GM18861 (cell line): Measurements from ENCODE around the gene THADA.
"Not testable (repeated sequence)": the region's sequence is repeated elsewhere in the genome, so short reads cannot be mapped to it uniquely, and the experiment has no call there.

Experiments
- ATAC-seq: cut with Tn5 transposase; IDR thresholded peaks from one replicate; pipeline ENCODE4 v1.9.1; 2021; ENCODE audit not compliant: unreplicated experiment

Gene THADA

GRCh38 chr2:43284967-43285366, 310.9 kb downstream of the THADA start:
- no peak for ATAC-seq

- ATAC-seq, result not testable (repeated sequence)
These were observed 311.5 kb downstream of the THADA start for GRCh38 chr2:43284347-43284746.

- no peak for ATAC-seq
These were observed 314.8 kb downstream of the THADA start for GRCh38 chr2:43280994-43281393.

GRCh38 chr2:43279317-43279840, 316.5 kb downstream of the THADA start:
- ATAC-seq, result no peak

- no peak for ATAC-seq
These were observed 317.1 kb downstream of the THADA start for GRCh38 chr2:43278564-43279220.

- no peak for ATAC-seq
These were observed 318.9 kb downstream of the THADA start for GRCh38 chr2:43276962-43277391.

GRCh38 chr2:43276266-43276941, 319.4 kb downstream of the THADA start:
- ATAC-seq, result no peak

GRCh38 chr2:43274721-43275120, 321.1 kb downstream of the THADA start:
- no peak for ATAC-seq

GRCh38 chr2:43274055-43274454, 321.8 kb downstream of the THADA start:
- no peak for ATAC-seq

- ATAC-seq, result no peak
These were observed 322.3 kb downstream of the THADA start for GRCh38 chr2:43273529-43273928.

- no peak for ATAC-seq
These were observed 324.8 kb downstream of the THADA start for GRCh38 chr2:43270930-43271615.

- no peak for ATAC-seq
These were observed 325.4 kb downstream of the THADA start for GRCh38 chr2:43270461-43270860.

- no peak for ATAC-seq
These were observed 326.1 kb downstream of the THADA start for GRCh38 chr2:43269706-43270105.

- ATAC-seq, result no peak
These were observed 326.7 kb downstream of the THADA start for GRCh38 chr2:43269074-43269572.

- no peak for ATAC-seq
These were observed 327.5 kb downstream of the THADA start for GRCh38 chr2:43268066-43268953.

GRCh38 chr2:43267381-43267780, 328.5 kb downstream of the THADA start:
- no peak for ATAC-seq

- no peak for ATAC-seq
These were observed 329.1 kb downstream of the THADA start for GRCh38 chr2:43266711-43267111.

GRCh38 chr2:43265421-43265820, 330.4 kb downstream of the THADA start:
- no peak for ATAC-seq

- no peak for ATAC-seq
These were observed 330.8 kb downstream of the THADA start for GRCh38 chr2:43265001-43265400.

- ATAC-seq, result no peak
These were observed 332.9 kb downstream of the THADA start for GRCh38 chr2:43262951-43263350.

- ATAC-seq, result no peak
These were observed 333.6 kb downstream of the THADA start for GRCh38 chr2:43262239-43262638.
